H1 (cell line): ENCODE measurements around the gene BRD8. TPM values are rescaled to one million over a fixed set of nuclear protein-coding genes. Genes with fewer than 3 reads are reported as not detected.
A peak's percentile ranks its signal among the peaks of the same experiment; 100 is the strongest.

Experiments
- CTCF ChIA-PET: fragments of 300-600 bp; sonication (Branson Sonifier 250); formaldehyde crosslinking; loops from one replicate; lab custom pipeline; 2021; ENCODE audit not compliant: partially characterized antibody; lab: Charles Lee
- POLR2A ChIA-PET: fragments of 300-600 bp; sonication (Branson Sonifier 250); formaldehyde crosslinking; loops from one replicate; lab custom pipeline; 2021; ENCODE audit warnings: inconsistent platforms; ENCODE audit not compliant: partially characterized antibody; lab: Charles Lee
- DNase-seq, 2 experiments: peaks; one replicate each; pipeline versions ENCODE4 v3.0.0 to v3.0.0-alpha.2; 2010 to 2022; ENCODE audit warnings: low spot score in 2 of 2, low read depth in 1 of 2, mixed read lengths in 1 of 2
- FAIRE-seq: peaks from 2 replicates; lab custom pipeline; 2011; peaks lifted over from hg19 to GRCh38; lab: Jason Lieb, UNC
- H2AFZ ChIP-seq: 2 replicates; pipeline ENCODE4 v1.8.1; 2012; ENCODE audit warnings: low read length, inconsistent platforms
- H2AK5ac ChIP-seq: 2 replicates; pipeline ENCODE4 v1.6.1; 2013; ENCODE audit warnings: low read depth, low read length
- H2BK120ac ChIP-seq: replicated peaks from 2 replicates; pipeline ENCODE3; 2013; ENCODE audit warnings: low read depth, low read length, inconsistent platforms
- H2BK12ac ChIP-seq: 2 replicates; pipeline ENCODE4 v1.6.1; 2013; ENCODE audit warnings: low read depth, low read length
- H2BK15ac ChIP-seq: 2 replicates; pipeline ENCODE4 v1.6.1; 2013; ENCODE audit warnings: low read length
- H2BK20ac ChIP-seq: 2 replicates; pipeline ENCODE4 v1.6.1; 2013; ENCODE audit warnings: low read length
- H2BK5ac ChIP-seq: 2 replicates; pipeline ENCODE4 v1.6.1; 2013; ENCODE audit warnings: low read depth, low read length
- H3K14ac ChIP-seq: 2 replicates; pipeline ENCODE4 v1.6.1; 2013; ENCODE audit warnings: inconsistent platforms; ENCODE audit not compliant: insufficient read length
- H3K18ac ChIP-seq: 2 replicates; pipeline ENCODE4 v1.6.1; 2013; ENCODE audit warnings: low read length; ENCODE audit errors: extremely low read depth
- H3K23ac ChIP-seq: 2 replicates; pipeline ENCODE4 v1.6.1; 2013; ENCODE audit warnings: inconsistent platforms; ENCODE audit not compliant: insufficient read length
- H3K23me2 ChIP-seq: 2 replicates; pipeline ENCODE4 v1.6.1; 2013; ENCODE audit warnings: low read depth, low read length
- H3K27ac ChIP-seq: 2 replicates; pipeline ENCODE4 v1.6.1; 2011; ENCODE audit warnings: low read depth, low read length, inconsistent platforms
- H3K27me3 ChIP-seq, 4 experiments: replicated peaks in 1 of 4; 1 replicate in 1 of 4; 2 replicates in 3 of 4; pipeline versions ENCODE4 v1.6.1 to v1.8.1; 2011 to 2013; ENCODE audit warnings: low read length in 3 of 4, mild to moderate bottlenecking in 3 of 4, inconsistent platforms in 2 of 4, mixed read lengths in 2 of 4, moderate library complexity in 1 of 4; ENCODE audit not compliant: control insufficient read depth in 3 of 4, insufficient read depth in 3 of 4; ENCODE audit errors: extremely low read depth in 1 of 4
- H3K36me3 ChIP-seq, 4 experiments: 2 replicates each; pipeline versions ENCODE4 v1.6.1 to v1.8.1; 2011 to 2013; ENCODE audit warnings: mild to moderate bottlenecking in 4 of 4, low read length in 3 of 4, moderate library complexity in 2 of 4, control low read depth in 1 of 4, inconsistent platforms in 1 of 4; ENCODE audit not compliant: insufficient read depth in 4 of 4, control insufficient read depth in 2 of 4
- H3K4ac ChIP-seq: replicated peaks from 2 replicates; pipeline ENCODE3; 2013; ENCODE audit warnings: low read length, low read depth, mixed read lengths, inconsistent platforms; ENCODE audit not compliant: insufficient read length
- H3K4me1 ChIP-seq, 4 experiments: replicated peaks in 1 of 4; 1 replicate in 1 of 4; 2 replicates in 3 of 4; pipeline versions ENCODE4 v1.6.1 to v1.8.1; 2011 to 2013; ENCODE audit warnings: low read length in 3 of 4, inconsistent platforms in 2 of 4, mixed read lengths in 1 of 4; ENCODE audit not compliant: insufficient read depth in 4 of 4, control insufficient read depth in 3 of 4
- H3K4me2 ChIP-seq, 2 experiments: 2 replicates each; pipeline versions ENCODE4 v1.6.1 to v1.8.1; 2011 to 2013; ENCODE audit warnings: low read depth in 2 of 2, low read length in 2 of 2, control low read depth in 1 of 2, inconsistent platforms in 1 of 2, mild to moderate bottlenecking in 1 of 2; ENCODE audit not compliant: insufficient read depth in 1 of 2
- H3K4me3 ChIP-seq, 4 experiments: fragments of 200-600, 300-600 bp in 1 of 4; sonication (generic), shearing (Covaris generic), sonication (Bioruptor Twin) in 1 of 4; 2 replicates each; pipeline versions ENCODE4 v1.5.1 to v1.8.1; 2011 to 2016; ENCODE audit warnings: low read length in 4 of 4, low read depth in 3 of 4, control low read depth in 2 of 4, inconsistent platforms in 2 of 4, mild to moderate bottlenecking in 2 of 4, mixed read lengths in 1 of 4, moderate library complexity in 1 of 4; ENCODE audit not compliant: insufficient read depth in 2 of 4; ENCODE audit errors: extremely low read depth in 1 of 4
- H3K56ac ChIP-seq: replicated peaks from 2 replicates; pipeline ENCODE3; 2013; ENCODE audit warnings: low read depth, mild to moderate bottlenecking, mixed read lengths, low read length, inconsistent platforms; ENCODE audit not compliant: insufficient read length
- H3K79me1 ChIP-seq: 2 replicates; pipeline ENCODE4 v1.6.1; 2013; ENCODE audit warnings: low read depth, low read length, control low read depth
- H3K79me2 ChIP-seq, 2 experiments: 2 replicates each; pipeline versions ENCODE4 v1.6.1 to v1.8.1; 2012 to 2013; ENCODE audit warnings: low read length in 2 of 2, mild to moderate bottlenecking in 2 of 2, inconsistent platforms in 1 of 2; ENCODE audit not compliant: insufficient read depth in 2 of 2, control insufficient read depth in 1 of 2
- H3K9ac ChIP-seq, 4 experiments: replicated peaks in 1 of 4; 1 replicate in 1 of 4; 2 replicates in 3 of 4; pipeline versions ENCODE4 v1.6.1 to v1.8.1; 2011 to 2013; ENCODE audit warnings: low read depth in 3 of 4, low read length in 3 of 4, control low read depth in 2 of 4, mild to moderate bottlenecking in 2 of 4, moderate library complexity in 2 of 4, inconsistent platforms in 1 of 4; ENCODE audit errors: extremely low read depth in 1 of 4
- H3K9me3 ChIP-seq, 2 experiments: 2 replicates each; pipeline versions ENCODE4 v1.6.1 to v1.8.1; 2012 to 2013; ENCODE audit warnings: mild to moderate bottlenecking in 2 of 2, moderate library complexity in 2 of 2, control low read depth in 1 of 2, inconsistent platforms in 1 of 2, low read depth in 1 of 2, low read length in 1 of 2, mixed read lengths in 1 of 2; ENCODE audit not compliant: insufficient read depth in 2 of 2
- H4K20me1 ChIP-seq, 2 experiments: replicated peaks in 1 of 2; 2 replicates each; pipeline versions ENCODE3 to v1.8.1; 2011 to 2013; ENCODE audit warnings: inconsistent platforms in 2 of 2, low read length in 2 of 2, mild to moderate bottlenecking in 1 of 2; ENCODE audit not compliant: insufficient read depth in 2 of 2, control insufficient read depth in 1 of 2
- H4K5ac ChIP-seq: 2 replicates; pipeline ENCODE4 v1.6.1; 2013; ENCODE audit warnings: low read length, low read depth, mixed read lengths, inconsistent platforms; ENCODE audit not compliant: insufficient read length
- H4K8ac ChIP-seq: 2 replicates; pipeline ENCODE4 v1.8.0; 2013; ENCODE audit warnings: mild to moderate bottlenecking, moderate library complexity, low read length, inconsistent platforms; ENCODE audit not compliant: insufficient read depth; ENCODE audit errors: extremely low read depth
- H4K91ac ChIP-seq: replicated peaks from 2 replicates; pipeline ENCODE3; 2013; ENCODE audit warnings: low read length, mixed read lengths, inconsistent platforms; ENCODE audit not compliant: insufficient read length
- POLR2AphosphoS5 ChIP-seq: IDR thresholded peaks from 2 replicates; pipeline ENCODE4 v1.6.1; 2011; ENCODE audit warnings: low read depth, low read length
- SIN3A ChIP-seq, 2 experiments: IDR thresholded peaks in 1 of 2; conservative IDR thresholded peaks in 1 of 2; 2 replicates each; pipeline ENCODE4 v1.6.1; 2011 to 2012; ENCODE audit warnings: low read length in 2 of 2, improper control_type of control experiment in 1 of 2, low read depth in 1 of 2, mild to moderate bottlenecking in 1 of 2
- WGBS, 2 experiments: shearing (Covaris generic) in 1 of 2; methylation state at CpG; one replicate each; pipeline versions ENCODE4 v1.1.6 to v1.1.7; 2013 to 2015; ENCODE audit warnings: low lambda C conversion rate in 2 of 2, mixed read lengths in 2 of 2, inconsistent platforms in 1 of 2, low coverage in 1 of 2, missing lambda C conversion rate in 1 of 2; ENCODE audit not compliant: insufficient replicate concordance in 2 of 2, insufficient coverage in 1 of 2, insufficient read length in 1 of 2; ENCODE audit errors: extremely low coverage in 1 of 2, missing lambda C conversion rate in 1 of 2; 5-methylcytosine and 5-hydroxymethylcytosine counted together
- long read RNA-seq, 2 experiments: library from RNA in 1 of 2; library from capped mRNA in 1 of 2; stranded (forward); transcript quantifications; one replicate each; pipeline ENCODE4 v2.0.0, GENCODE V29; 2021; ENCODE audit warnings: inconsistent platforms in 1 of 2
- polyA minus RNA-seq, 3 experiments: library from RNA; depleted of rRNA, polyadenylated mRNA; stranded (reverse); fragments of >200 nt; gene quantifications; 1 replicate in 2 of 3; 2 replicates in 1 of 3; pipeline ENCODE4 v1.2.3, GENCODE V29; 2011
- polyA plus RNA-seq, 7 experiments: library from polyadenylated mRNA; depleted of rRNA in 3 of 7; stranded (reverse) in 5 of 7; unstranded in 2 of 7; fragments of >200 nt in 5 of 7; fragments of 200-250 nt in 2 of 7; gene quantifications; 1 replicate in 5 of 7; 2 replicates in 1 of 7; 4 replicates in 1 of 7; pipeline versions ENCODE4 v1.2.1 to v1.2.3, GENCODE V29; 2011 to 2013; ENCODE audit warnings: missing spikeins in 2 of 7, mixed read lengths in 2 of 7
- total RNA-seq: library from RNA; stranded (reverse); fragmentation: NEBNext Ultra II Directional; extraction: Animal tissue kit (Norgen Biotek cat#: 25700); gene quantifications from 2 replicates; pipeline ENCODE4 v1.2.1, GENCODE V29; 2021

Gene BRD8, protein sequence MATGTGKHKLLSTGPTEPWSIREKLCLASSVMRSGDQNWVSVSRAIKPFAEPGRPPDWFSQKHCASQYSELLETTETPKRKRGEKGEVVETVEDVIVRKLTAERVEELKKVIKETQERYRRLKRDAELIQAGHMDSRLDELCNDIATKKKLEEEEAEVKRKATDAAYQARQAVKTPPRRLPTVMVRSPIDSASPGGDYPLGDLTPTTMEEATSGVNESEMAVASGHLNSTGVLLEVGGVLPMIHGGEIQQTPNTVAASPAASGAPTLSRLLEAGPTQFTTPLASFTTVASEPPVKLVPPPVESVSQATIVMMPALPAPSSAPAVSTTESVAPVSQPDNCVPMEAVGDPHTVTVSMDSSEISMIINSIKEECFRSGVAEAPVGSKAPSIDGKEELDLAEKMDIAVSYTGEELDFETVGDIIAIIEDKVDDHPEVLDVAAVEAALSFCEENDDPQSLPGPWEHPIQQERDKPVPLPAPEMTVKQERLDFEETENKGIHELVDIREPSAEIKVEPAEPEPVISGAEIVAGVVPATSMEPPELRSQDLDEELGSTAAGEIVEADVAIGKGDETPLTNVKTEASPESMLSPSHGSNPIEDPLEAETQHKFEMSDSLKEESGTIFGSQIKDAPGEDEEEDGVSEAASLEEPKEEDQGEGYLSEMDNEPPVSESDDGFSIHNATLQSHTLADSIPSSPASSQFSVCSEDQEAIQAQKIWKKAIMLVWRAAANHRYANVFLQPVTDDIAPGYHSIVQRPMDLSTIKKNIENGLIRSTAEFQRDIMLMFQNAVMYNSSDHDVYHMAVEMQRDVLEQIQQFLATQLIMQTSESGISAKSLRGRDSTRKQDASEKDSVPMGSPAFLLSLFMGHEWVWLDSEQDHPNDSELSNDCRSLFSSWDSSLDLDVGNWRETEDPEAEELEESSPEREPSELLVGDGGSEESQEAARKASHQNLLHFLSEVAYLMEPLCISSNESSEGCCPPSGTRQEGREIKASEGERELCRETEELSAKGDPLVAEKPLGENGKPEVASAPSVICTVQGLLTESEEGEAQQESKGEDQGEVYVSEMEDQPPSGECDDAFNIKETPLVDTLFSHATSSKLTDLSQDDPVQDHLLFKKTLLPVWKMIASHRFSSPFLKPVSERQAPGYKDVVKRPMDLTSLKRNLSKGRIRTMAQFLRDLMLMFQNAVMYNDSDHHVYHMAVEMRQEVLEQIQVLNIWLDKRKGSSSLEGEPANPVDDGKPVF
- total RNA-seq (75.8 and 78.5 TPM in 2 replicates), polyA plus RNA-seq (2011; rRNA removed) (28.8 and 37.8 TPM in 2 replicates), polyA minus RNA-seq (2011; rRNA and poly(A)+ RNA removed) (47.0 and 51.9 TPM in 2 replicates)
- 50.7 TPM for polyA plus RNA-seq (2011; cell fraction: cytosol; rRNA removed)
- 75.4 TPM for polyA plus RNA-seq (2011; cell fraction: nucleus; rRNA removed)
- polyA plus RNA-seq (2012, experiment 1 of 2) = 53.4 to 80.1 TPM (median 59.0 TPM) in 4 replicates
- polyA plus RNA-seq (2012, experiment 2 of 2) = 4.7 TPM
- 63.7 TPM for polyA plus RNA-seq (2013, experiment 1 of 2)
- polyA plus RNA-seq (2013, experiment 2 of 2) = 52.6 TPM
- polyA minus RNA-seq (2011; cell fraction: cytosol; rRNA and poly(A)+ RNA removed) = 24.9 TPM
- 55.9 TPM for polyA minus RNA-seq (2011; cell fraction: nucleus; rRNA and poly(A)+ RNA removed)
- long read RNA-seq, experiment 1, partial matches to known transcripts = 20 of 23 reads
- long read RNA-seq, experiment 1, other reads (novel, unspliced or antisense) = 3 of 23 reads
- long read RNA-seq, experiment 2, transcript BRD8-201 (22 exons, 3,198 nt) = major isoform, 7 of 25 reads
- long read RNA-seq, experiment 2, partial matches to known transcripts = 2 of 25 reads
- long read RNA-seq, experiment 2, other reads (novel, unspliced or antisense) = 11 of 25 reads

DNA sequence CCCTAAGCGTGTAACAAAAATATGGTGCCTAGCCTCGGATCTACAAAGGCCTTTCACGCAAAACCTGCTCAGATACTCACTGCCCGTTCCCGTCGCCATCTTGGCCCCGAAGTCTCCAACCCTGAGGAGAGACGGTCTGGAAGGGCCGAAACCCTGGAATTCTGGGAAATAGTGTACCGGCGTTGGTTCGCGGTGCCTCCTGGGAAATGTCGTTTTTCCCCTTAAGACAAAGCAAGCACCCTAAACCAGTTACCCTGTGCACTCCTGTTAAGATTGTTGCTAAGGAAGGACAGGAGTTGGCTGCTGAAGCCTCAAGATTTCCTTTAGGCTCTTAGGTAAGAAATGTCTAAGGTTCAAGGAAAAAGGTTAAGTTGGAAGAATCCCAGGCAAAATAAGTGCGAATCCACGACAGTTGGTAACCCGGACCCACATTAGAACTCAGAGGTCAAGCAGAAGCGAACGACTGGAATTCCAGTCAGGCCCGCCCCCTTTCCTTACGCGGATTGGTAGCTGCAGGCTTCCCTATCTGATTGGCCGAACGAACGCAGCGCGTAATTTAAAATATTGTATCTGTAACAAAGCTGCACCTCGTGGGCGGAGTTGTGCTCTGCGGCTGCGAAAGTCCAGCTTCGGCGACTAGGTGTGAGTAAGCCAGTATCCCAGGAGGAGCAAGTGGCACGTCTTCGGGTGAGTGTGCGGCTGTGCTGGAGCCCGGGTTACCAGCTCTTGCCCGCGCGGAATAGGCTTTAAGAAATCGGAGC lies at the start of gene BRD8, which contains the start of gene KIF20A:
Gene BRD8 (minus strand): TSS at position 115 of the 761 bp plus-strand sequence. CDS start 16 bp downstream, at position 99.
Gene KIF20A (plus strand): TSS at position 597 of the 761 bp plus-strand sequence. CDS start 569 bp downstream, outside the sequence.
- Histone ChIP-seq H3K4me1 (no peaks in the 10 kb centered on the region; a peak in 2 of 7 replicates), H3K4ac (peak within 1 kb of the TSS; percentile 17), H2BK12ac (no peak within 1 kb of the TSS; the same call in 1 of the 2 replicates), H3K4me2 (peak within 1 kb of the TSS; percentile 83 to 87), H3K56ac (peak within 1 kb of the TSS; percentile 54), H2AFZ (peak within 1 kb of the TSS; percentile 97), H3K36me3 (peaks cover 23 to 53% (median 33%) of the 10 kb centered on the region in 4 experiments), H4K5ac (peak within 1 kb of the TSS; percentile 57), H3K27me3 (no peaks in the 10 kb centered on the region), H3K18ac (peak within 1 kb of the TSS; percentile 94), H4K8ac (peak within 1 kb of the TSS; percentile 90; the same call in 1 of the 2 replicates), H3K79me2 (peaks cover 0 to 40% of the 10 kb centered on the region in 2 experiments; a peak in 2 of 4 replicates), H2BK5ac (peak within 1 kb of the TSS; percentile 96), H4K91ac (peak within 1 kb of the TSS; percentile 48), H3K9me3 (no peaks in the 10 kb centered on the region), H3K79me1 (peaks cover 2% of the 10 kb centered on the region; the same call in 1 of the 2 replicates), H3K14ac (no peak within 1 kb of the TSS), H3K27ac (peak within 1 kb of the TSS; percentile 91), H3K23me2 (peaks cover 8% of the 10 kb centered on the region), H3K9ac (peak within 1 kb of the TSS; percentile 84 to 99 (median 88)), H2BK20ac (no peak within 1 kb of the TSS), H2BK15ac (peak within 1 kb of the TSS; percentile 88; the same call in 1 of the 2 replicates), H3K4me3 (peak within 1 kb of the TSS; percentile 91 to 100 (median 96)), H4K20me1 (peaks cover 0 to 2% of the 10 kb centered on the region in 2 experiments), H2BK120ac (no peak within 1 kb of the TSS), H2AK5ac (peak within 1 kb of the TSS; percentile 59; the same call in 1 of the 2 replicates), H3K23ac (no peak within 1 kb of the TSS)
- peak; percentile 78 for FAIRE-seq
- POLR2A ChIA-PET = interaction anchor here (0.6 to 4.6 kb wide), 30 partner anchors 10 to 443 kb away, joined by 3 to 37 read pairs (median 3); partner anchors contain the start of genes CDC23, CDC25C, EGR1 and ETF1
- CTCF ChIA-PET = interaction anchor here (0.7 to 2.2 kb wide), 7 partner anchors 9 to 142 kb away, joined by 3 to 7 read pairs (median 4); no protein-coding TSS in a partner anchor
- 1% methylated on average over 41 of the region's 41 CpGs; no CpG with 5 or more reads in 1 of the 2 experiments for WGBS, 2 experiments
- peak; percentile 86 to 90 for DNase-seq
- TF ChIP-seq SIN3A (conservative IDR thresholded peaks at IDR 0.05 in 1 of 2, IDR thresholded peaks at IDR 0.05 in 1 of 2; ENCODE audit: low read depth in 1 of 2, low read length in 2 of 2) (peak; percentile 90 to 93), POLR2AphosphoS5 (peak; percentile 97)
